ENCODE results near the gene RAD51B.

- TF ChIP-seq CTCF (IDR thresholded peaks at IDR 0.05) (no peak), POLR2A (IDR thresholded peaks at IDR 0.05) (no peak)
These were observed 831.5 kb downstream of the RAD51B start for GRCh38 chr14:68651075-68651474.
